GM21528 (cell line): ENCODE measurements around the gene ADI1.
A peak's percentile ranks its signal among the peaks of the same experiment; 100 is the strongest.
"Not testable (repeated sequence)": the region's sequence is repeated elsewhere in the genome, so short reads cannot be mapped to it uniquely, and the experiment has no call there.

Source experiments
- ATAC-seq: cut with Tn5 transposase; IDR thresholded peaks from one replicate; pipeline ENCODE4 v1.9.1; 2021; ENCODE audit warnings: mild to moderate bottlenecking, moderate library complexity; ENCODE audit not compliant: unreplicated experiment, low FRiP score

ADI1 gene

DNA sequence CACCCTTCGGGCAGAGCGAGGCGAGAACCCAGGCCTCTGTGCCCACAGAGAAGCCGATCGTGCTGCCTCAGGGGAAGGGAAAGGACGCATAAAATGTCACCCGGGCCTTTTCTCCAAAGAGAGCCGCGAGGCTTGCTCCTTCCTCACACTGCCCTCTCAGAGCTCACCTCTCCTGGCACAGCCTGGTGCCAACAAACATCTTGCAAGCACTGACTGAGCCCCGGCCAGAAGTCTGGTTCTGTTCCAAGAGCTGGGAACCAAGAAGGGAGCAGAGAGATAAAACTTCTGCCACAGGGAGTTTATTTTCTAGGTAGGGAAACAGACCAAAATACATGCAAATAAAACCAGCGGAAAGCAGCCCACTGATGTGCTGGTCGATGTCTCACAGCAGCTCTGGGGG is 13.6 kb upstream of the ADI1 start:
- no peak for ATAC-seq

DNA sequence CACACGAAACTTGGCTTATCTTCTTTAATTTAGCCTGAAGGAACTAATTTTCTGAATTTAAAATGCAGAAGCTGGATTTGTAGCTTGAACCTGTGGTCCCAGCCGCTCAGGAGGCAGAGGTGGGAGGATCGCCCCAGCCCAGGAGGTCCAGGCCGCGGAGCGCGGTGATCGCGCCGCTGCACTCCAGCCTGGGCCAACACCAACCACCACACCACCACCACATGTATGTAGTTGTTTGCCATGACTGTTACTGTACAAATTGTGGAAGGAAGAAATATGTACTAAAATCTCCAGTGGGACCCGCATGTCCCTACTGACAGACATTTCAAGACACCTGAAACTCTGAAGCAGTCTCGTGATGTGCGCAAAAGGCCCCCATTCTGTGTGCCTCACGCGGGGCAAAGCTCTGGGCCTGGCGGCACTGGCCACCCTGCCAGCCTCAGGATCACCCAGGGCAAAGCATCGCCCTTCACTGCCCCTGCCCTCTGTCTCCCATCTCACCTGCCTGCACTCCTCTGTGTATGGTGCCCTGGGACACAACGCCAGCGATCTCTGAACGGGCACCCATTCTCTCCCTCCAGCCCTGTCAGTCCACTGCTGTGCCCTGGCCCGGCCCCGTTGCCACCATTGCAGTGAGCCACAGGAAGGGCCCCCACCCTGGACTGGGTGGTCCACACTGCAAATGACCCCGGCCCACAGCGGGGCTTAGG is 10.1 kb upstream of the ADI1 start:
- ATAC-seq: no peak

DNA sequence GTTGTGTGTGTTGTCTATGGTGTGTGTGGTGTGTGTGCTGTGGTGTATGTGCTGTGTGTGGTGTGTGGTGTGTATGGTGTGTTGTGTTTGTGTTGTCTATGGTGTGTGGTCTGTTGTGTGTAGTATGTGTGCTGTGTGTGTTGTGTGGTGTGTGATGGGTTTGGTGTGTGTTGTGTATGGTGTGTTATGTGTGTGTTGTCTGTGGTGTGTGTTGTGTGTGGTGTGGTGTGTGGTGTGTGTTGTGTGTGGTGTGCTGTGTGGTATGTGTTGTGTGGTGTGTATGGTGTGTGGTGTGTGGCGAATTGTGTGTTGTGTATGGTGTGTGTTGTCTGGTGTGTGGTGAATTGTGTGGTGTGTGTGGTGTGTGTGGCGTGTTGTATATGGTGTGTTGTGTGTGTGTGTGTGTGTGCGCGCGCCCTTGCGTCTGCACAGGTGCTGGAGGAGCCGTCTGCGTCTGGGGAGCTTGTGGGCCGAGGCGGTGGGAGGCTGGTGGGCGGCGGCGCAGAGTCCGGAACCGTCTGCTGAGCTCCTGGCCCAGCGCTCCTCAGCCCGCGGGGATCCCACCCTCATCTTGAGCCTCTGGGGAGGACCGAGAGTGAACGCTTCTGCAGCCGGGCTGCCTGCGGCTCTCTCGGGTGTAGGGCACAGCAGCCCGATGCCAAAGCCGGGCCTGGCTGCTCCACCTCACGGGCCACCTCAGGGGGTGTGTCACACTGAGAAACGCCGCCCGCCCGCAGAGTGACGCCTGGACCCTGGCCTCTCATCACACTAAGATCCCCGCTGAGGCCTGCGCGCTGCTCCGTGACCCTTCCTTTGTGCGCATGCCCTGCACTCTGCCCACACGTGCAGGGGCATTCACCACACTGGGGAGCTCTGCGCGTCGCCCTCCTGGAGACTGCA is 8.8 kb upstream of the ADI1 start:
- ATAC-seq: no peak

DNA sequence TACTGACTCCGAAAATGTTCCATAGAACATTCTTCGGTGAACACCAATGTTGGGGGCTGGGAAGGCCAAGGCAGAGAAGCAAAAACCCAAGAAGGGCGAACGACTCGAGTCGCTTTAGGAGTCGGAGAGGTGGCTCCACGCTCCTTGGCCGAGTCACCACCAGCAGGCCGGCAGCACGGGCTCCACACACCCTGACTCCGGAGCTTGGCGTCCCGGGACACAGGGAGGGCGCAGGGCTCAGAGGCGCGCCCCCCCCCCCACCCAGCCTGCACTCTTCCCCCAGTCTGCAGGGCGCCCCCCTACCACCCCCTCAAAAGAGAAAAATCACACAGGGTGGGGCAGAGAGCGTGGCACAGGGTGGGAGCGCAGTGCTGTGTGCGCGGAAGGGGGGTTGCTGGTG is 7.5 kb upstream of the ADI1 start:
- ATAC-seq: no peak

DNA sequence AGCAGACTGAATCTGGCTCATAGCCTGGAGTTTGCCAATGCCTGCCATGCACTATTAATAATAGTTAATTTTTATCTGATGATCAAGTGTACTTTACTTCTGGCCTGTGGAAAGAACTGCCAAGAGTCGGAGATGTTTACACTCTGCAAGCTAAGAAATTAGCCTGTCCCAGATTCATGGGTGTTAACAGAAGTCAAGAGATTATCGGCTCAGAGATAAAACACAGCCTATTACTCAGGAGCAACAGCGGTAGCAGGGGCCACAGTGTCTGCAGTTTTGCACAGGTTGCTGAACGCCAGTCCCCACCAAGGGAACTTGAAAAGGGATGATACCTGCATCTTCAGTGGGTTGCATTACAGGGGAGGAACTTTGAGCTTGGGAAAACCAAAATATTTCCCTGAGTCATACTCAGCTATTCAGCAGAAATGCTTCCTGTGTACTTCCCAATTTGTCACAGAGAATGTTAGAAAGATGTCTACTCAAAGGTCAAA is 4.3 kb upstream of the ADI1 start:
- ATAC-seq: no peak

DNA sequence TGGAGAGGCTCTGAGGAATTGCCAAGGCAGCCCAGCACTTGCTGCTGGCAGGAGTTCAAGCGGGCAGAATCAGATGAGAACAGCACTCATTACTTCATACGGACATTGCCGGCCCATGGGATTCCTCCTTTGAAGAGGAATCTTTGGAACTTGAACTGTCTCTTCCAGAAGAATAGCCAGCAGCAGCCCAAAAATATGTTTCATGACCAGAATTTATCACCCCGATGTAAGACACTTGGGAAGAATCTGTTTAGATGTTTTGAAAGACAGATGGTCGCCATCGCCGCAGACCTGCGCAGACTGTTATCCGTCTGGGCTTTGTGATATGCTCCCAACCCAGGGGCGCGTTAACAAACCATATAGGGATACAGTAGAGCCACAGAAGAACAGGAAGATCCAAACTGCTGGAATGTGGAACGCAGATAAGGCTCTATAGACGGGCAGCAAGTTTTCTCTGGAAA is 3.7 kb upstream of the ADI1 start:
- ATAC-seq: no peak

DNA sequence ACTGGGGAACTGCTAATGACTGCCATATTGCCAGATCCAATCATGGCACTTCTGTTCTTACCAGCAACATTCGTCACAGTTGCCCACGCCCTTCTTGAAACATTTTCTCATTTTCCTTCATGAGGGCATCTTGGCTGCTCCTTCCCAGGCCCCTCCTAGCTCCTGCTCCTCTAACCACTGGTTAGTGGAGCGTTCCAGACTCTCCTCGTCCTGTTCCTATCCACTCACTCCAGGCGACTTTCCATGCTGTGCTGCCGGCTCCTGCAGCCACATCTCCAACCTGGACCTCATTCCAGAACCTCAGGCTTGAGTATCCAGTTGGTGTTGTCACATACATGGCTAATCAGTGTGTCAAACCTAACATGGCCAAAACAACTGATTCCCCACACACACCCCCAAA is 1.3 kb upstream of the ADI1 start:
- ATAC-seq: no peak

DNA sequence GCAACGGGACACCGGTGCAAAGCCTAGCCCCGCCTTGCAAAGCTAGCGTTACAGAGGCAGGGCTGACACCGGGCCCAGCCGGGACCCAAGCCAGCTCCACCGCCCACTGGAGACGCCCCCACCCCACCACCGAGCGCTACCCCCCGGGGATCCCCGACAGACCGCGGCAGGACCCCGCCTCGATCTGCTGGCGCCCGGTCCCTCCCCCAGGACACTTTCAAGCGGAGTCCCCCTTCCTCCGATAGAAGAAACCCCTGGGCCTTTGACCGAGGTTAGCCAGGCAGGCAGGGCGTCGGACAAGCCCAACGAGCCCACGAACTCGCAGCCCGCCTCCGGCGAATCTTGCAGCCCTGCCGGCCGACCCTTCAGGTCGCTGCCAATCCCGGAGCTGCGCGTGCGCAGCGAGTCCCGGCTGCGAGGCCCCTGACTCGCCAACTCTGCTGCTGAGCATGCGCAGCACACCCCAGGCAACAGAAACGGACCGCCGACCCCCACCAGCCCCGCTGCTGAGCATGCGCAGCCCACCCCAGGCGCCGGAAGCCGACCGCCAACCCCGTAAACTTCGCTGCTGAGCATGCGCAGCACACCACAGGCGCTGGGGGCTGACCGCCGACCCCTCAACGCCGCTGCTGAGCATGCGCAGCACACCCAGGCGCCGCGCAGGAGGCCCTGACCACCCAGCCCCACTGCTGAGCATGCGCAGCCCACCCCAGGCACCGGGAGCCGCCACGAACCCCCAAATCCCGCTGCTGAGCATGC is 656 bp downstream of the ADI1 start:
- peak; percentile 80 for ATAC-seq

DNA sequence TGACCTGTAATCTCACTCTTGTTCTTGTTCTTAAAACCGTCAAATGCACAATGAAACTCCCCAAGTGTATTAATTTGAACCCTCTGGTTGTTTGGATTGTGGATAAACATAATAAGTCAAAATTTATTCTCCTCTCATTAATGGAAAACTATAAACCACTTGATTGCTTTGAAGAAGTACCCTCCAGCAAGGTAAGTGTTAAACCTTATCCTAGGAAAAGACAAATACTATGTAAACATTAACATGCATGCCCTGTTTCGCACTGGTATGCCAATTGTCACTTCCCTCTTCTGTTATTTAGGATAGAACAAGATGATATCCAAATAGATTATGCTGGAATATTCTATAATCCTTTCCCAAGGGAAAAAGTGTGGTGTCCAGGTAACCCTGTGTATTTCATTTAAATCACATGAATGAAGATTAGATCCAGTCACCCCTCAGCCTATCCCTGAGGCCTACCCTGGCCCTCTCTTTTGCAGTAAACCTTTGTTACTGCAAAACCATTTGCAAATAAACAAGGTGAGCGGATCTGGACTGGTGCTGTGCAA is 1.3 kb downstream of the ADI1 start:
- ATAC-seq: no peak

DNA sequence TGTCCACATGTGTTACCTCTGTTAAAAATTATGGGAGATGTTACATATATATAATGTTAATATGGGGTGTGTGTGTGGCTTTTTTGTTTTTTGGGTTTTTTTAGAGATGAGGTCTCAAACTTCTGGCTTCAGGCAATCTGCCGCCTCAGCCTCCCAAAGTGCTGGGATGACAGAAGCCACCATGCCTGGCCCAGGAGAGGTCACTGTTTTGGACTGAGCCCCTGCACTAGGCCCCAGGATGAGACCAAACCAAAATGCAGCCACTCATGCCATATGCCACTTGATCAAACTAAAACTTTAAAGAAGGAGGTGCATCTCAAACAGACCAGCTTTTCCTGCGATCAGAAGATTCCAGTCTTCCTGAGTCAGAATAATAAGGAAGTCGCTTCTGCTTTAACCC is 2.5 kb downstream of the ADI1 start:
- ATAC-seq: no peak

DNA sequence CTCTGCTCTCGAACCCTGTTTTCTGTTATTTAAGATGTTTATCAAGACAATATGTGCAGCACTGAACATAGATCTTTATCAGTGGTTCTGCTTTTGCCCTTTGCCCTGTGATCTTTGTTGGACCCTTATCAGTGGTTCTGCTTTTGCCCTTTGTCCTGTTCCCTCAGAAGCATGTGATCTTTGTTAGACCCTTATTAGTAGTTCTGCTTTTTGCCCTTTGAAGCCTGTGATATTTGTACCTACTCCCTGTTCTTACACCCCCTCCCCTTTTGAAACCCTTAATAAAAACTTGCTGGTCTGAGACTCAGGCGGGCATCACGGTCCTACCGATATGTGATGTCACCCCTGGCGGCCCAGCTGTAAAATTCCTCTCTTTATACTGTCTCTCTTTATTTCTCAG is 3.9 kb downstream of the ADI1 start:
- ATAC-seq: not testable (repeated sequence)

DNA sequence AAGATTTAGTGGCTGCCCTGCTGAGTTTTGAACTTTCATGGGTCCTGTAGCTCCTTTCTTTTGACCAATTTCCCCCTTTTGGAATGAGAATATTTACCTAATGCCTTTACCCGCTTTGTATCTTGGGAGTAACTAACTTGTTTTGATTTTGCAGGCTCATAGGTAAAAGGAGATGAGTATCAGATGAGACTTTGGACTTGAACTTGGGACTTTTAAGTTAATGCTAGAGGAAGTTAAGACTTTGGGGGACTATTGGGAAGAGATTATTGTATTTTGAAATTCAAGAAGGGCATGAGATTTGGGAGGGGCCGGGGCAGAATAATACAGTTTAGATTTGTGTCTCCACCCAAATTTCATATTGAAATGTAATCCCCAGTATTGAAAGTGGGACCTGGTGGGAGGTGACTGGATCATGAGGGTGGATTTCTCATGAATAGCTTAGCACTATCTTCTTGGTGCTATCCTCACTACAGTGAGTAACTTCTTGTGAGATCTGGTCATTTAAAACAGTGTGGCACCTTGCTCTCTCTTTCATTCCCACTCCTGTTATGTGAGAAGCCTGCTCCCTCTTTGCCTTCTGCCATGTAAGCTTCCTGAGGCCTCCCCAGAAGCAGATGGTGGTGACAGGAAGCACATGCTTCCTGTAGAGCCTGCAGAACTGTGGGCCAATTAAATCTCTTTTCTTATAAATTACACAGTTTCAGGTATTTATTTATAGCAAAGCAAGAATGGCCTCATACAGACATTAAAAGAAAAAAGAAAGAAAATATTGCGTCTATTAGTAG is 6.1 kb downstream of the ADI1 start:
- no peak for ATAC-seq

DNA sequence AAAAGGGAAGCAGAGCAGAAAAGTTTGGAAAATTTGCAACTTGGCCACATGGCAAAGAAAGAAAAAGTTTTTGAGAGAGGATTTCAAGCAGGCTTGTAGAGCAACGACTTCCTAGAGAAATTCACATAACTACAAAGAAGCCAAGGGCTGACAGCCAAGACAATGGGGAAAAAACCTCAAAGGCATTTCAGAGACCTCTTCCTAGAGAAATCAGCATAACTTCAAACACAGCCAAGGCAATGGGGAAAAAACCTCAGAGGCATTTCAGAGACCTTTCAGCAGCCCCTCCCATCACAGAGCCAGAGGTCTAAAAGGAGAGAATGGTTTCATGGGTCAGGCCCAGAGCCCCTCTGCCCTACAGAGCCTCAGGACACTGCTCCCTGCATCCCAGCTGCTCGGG is 7.2 kb downstream of the ADI1 start:
- ATAC-seq: no peak

DNA sequence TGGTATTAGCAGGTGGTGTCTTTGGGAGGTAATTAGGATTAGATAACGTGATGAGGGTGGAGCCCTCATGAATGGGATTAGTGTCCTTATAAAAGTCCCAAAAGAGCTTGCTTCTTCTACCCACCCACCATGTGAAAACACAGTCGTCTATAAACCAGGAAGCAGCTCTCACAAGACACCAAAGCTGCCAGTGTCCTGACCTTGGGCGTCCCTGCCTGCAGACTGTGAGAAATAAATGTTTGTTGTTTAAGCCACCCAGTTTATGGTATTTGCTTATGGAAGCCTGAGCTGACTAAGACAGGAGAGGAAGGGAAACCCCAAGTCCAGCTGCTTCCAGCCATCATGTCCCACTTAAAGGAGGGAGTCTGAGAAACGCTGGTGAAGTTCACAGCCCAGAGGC is 13.6 kb downstream of the ADI1 start:
- ATAC-seq: no peak

DNA sequence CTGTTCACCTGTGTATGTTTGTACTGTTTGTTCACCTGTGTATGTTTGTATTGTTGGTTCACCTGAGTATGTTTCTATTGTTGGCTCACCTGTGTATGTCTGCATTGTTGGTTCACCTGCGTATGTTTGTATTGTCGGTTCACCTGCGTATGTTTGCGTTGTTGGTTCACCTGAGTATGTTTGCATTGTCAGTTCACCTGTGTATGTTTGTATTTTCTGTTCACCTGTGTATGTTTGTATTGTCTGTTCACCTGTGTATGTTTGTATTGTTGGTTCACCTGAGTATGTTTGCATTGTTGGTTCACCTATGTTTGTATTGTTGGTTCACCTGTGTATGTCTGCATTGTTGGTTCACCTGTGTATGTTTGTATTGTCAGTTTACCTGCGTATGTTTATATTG is 14.6 kb downstream of the ADI1 start:
- no peak for ATAC-seq

DNA sequence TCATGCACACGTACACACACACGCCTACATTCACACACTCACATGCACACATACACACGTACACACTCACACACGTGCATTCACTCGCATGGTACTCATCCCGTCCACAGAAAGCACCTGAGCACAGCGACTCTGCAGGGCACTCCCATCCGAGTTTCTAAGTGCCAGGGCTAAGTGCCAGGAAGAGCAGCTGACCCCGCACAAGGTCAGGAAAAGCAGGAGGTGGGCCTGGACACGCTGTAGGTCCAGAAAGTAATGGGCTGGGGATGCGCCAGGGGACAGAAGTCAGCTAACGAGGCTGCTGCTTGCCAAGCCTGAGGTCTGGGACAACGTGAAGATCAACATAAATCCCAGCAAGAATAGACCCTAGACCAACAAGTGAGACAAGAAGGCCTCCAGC is 15.8 kb downstream of the ADI1 start:
- no peak for ATAC-seq

DNA sequence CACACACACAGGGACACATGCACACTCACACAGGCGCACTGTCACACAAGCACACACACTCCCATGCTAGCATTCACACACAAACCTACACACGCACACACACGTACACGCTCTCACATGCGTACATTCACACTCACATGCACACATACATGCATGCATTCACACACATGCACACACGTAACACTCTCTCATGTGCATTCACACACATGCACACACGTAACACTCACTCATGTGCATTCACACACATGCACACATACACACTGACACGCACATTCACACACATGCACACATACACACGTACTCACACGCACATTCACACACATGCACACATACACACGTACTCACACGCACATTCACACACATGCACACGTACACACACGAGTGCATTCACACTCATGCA is 16.3 kb downstream of the ADI1 start:
- no peak for ATAC-seq

DNA sequence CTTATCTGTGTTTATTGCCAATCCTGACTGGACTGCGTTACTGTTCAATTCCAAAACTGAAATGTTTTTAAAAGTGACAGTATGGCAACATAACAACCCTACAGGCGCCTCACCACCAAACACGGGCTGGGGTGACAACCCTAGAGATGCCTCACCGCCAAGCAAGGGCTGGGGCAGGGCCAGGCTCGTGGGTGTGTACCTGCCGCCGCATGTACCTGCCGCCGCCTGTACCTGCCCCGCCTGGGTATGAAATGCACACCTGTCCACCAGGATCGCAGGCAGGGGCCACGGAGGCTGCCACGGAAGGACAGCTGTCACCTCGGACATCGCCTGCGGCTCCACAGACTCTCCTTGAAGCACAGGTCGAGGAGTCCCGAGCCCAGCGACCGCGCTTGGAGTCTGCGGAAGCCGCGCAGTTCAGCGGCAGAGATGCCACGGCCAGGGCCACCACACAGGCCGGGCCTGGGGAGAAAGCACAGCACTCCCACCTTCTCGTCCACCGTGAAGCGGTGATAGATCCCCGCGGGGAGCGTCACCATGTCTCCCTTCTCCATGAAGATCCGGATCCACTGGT is 18.9 kb downstream of the ADI1 start:
- no peak for ATAC-seq

DNA sequence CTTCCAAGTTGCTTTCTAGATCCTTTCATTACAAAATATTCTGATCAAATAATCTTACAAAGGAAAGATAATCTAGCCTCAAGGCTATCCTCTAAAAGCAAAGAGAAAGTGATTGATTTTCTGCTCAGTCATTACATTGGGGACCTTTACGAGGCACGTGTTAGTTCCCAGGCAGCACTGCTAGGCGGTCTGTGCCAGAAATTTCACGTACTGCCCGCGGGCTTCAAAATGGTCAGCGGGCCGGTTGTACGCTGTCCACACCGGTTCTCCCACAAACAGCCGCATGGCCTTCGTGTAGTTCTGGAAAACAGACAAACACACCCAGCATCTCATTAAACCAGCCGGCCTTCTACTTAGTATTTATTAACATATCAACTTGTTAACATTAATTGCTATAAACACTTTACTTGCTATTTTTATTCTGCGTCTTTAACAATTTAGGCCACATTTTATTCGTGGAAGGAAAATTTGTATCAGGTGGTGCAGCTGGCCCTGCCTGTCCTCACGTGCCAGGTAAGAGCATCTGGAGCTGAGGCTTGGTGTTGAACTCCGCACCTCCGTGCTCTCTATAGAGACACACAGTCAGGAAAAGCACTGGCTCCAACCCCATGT is 20.4 kb downstream of the ADI1 start:
- no peak for ATAC-seq
